K562 (cell line): ENCODE measurements around the gene TM2D3. TPM values are rescaled to one million over a fixed set of nuclear protein-coding genes. Genes with fewer than 3 reads are reported as not detected.

Experiments
- ATAC-seq: fragments of 200-7000 bp; cut with Tn5 transposase; 3 replicates; pipeline ENCODE4 v1.9.1; 2020; ENCODE audit warnings: moderate library complexity
- BruUV-seq: library from RNA; stranded (reverse); fragments of 400-500 nt; replicated peaks from 2 replicates; lab custom pipeline; 2021; lab: Mats Ljungman, UMichigan
- CTCF ChIA-PET: fragments of 300-600 bp; formaldehyde crosslinking; extraction: SDS; loops from one replicate; lab custom pipeline; 2021; ENCODE audit warnings: low intra/inter-chr PET ratio; lab: Yijun Ruan, JAX
- POLR2A ChIA-PET: fragments of 300-600, 350-650 bp; sonication (Branson Sonifier 250); formaldehyde crosslinking; extraction: SDS; loops from one replicate; lab custom pipeline; 2021; ENCODE audit warnings: antibody characterized with exemption, inconsistent platforms; lab: Yijun Ruan, JAX
- DNase-seq, 4 experiments: peaks; one replicate each; pipeline versions ENCODE4 v3.0.0 to v3.0.0-alpha.2; 2011 to 2018; ENCODE audit warnings: low spot score in 3 of 4, mixed read lengths in 3 of 4; ENCODE audit errors: extremely low read depth in 1 of 4
- FAIRE-seq: peaks from 2 replicates; lab custom pipeline; 2011; peaks lifted over from hg19 to GRCh38; lab: Jason Lieb, UNC
- H2AFZ ChIP-seq: 2 replicates; pipeline ENCODE4 v1.6.0; 2011; ENCODE audit warnings: low read depth, low read length, control low read depth, inconsistent platforms
- H3K27ac ChIP-seq: fragments of 200-600 bp; 3 replicates; pipeline ENCODE4 v1.8.0; 2011; ENCODE audit warnings: low read depth, mild to moderate bottlenecking, control low read depth, inconsistent platforms, low read length, moderate library complexity, mixed read lengths; ENCODE audit errors: extremely low read depth
- H3K27me3 ChIP-seq, 2 experiments: fragments of 300-600 bp in 1 of 2; 2 replicates in 1 of 2; 3 replicates in 1 of 2; pipeline versions ENCODE4 v1.6.0 to v1.8.0; 2011; ENCODE audit warnings: inconsistent platforms in 2 of 2, low read length in 2 of 2, mild to moderate bottlenecking in 1 of 2, mixed read lengths in 1 of 2, moderate library complexity in 1 of 2; ENCODE audit not compliant: control insufficient read depth in 2 of 2, insufficient read depth in 2 of 2
- H3K36me3 ChIP-seq: fragments of 300-600 bp; 3 replicates; pipeline ENCODE4 v1.8.0; 2011; ENCODE audit warnings: mild to moderate bottlenecking, low read length, inconsistent platforms; ENCODE audit not compliant: control insufficient read depth, insufficient read depth
- H3K4me1 ChIP-seq, 2 experiments: fragments of 200-600 bp in 1 of 2; replicated peaks in 1 of 2; 2 replicates in 1 of 2; 3 replicates in 1 of 2; pipeline versions ENCODE4 v1.5.1 to v1.8.0; 2011; ENCODE audit warnings: inconsistent platforms in 2 of 2, low read length in 2 of 2, mild to moderate bottlenecking in 1 of 2, mixed read lengths in 1 of 2, moderate library complexity in 1 of 2; ENCODE audit not compliant: control insufficient read depth in 2 of 2, insufficient read depth in 2 of 2
- H3K4me2 ChIP-seq: 2 replicates; pipeline ENCODE4 v1.6.1; 2011; ENCODE audit warnings: low read length, control low read depth, inconsistent platforms, mixed read lengths; ENCODE audit not compliant: insufficient read depth
- H3K4me3 ChIP-seq: fragments of 200-600 bp; sonication (generic), shearing (Covaris generic); 2 replicates; pipeline ENCODE4 v1.5.1; 2016; ENCODE audit warnings: control low read depth, inconsistent platforms
- H3K79me2 ChIP-seq: fragments of 200-600 bp; 3 replicates; pipeline ENCODE4 v1.8.0; 2011; ENCODE audit warnings: low read length, inconsistent platforms; ENCODE audit not compliant: control insufficient read depth, insufficient read depth
- H3K9ac ChIP-seq, 2 experiments: 2 replicates each; pipeline versions ENCODE4 v1.6.0 to v1.6.1; 2011; ENCODE audit warnings: low read depth in 2 of 2, low read length in 2 of 2, control low read depth in 1 of 2, inconsistent platforms in 1 of 2, mild to moderate bottlenecking in 1 of 2, mixed read lengths in 1 of 2; ENCODE audit not compliant: insufficient read depth in 1 of 2
- H3K9me1 ChIP-seq: one replicate; pipeline ENCODE4 v1.6.0; 2011; ENCODE audit warnings: inconsistent platforms, mild to moderate bottlenecking, low read length, moderate library complexity; ENCODE audit not compliant: control insufficient read depth, insufficient read depth
- H3K9me3 ChIP-seq: replicated peaks from 2 replicates; pipeline ENCODE4 v1.5.1; 2011; ENCODE audit warnings: low read depth, low read length, inconsistent platforms; ENCODE audit not compliant: control insufficient read depth, insufficient read depth
- H4K20me1 ChIP-seq: replicated peaks from 2 replicates; pipeline ENCODE4 v1.6.1; 2011; ENCODE audit warnings: low read length, inconsistent platforms, mixed read lengths; ENCODE audit not compliant: control insufficient read depth, insufficient read depth
- ARID1B ChIP-seq: fragments of 450-650 bp; IDR thresholded peaks from 2 replicates; pipeline ENCODE4 v1.6.1; 2016; ENCODE audit warnings: antibody characterized with exemption, mild to moderate bottlenecking, inconsistent platforms
- FIP1L1 ChIP-seq: fragments of 200-400 bp; formaldehyde crosslinking; IDR thresholded peaks from 2 replicates; pipeline ENCODE4 v1.6.1; 2018; ENCODE audit warnings: mild to moderate bottlenecking, low read depth, low read length; ENCODE audit not compliant: poor library complexity, severe bottlenecking
- KAT8 ChIP-seq: fragments of 450-650 bp; IDR thresholded peaks from 2 replicates; pipeline ENCODE4 v1.6.1; 2016; ENCODE audit warnings: low read depth, mild to moderate bottlenecking
- MXD1 ChIP-seq: fragments of 250-450 bp; sonication (Bioruptor Pico); IDR thresholded peaks from 2 replicates; pipeline ENCODE4 v1.8.0; 2021; ENCODE audit warnings: borderline replicate concordance, mild to moderate bottlenecking, moderate library complexity; ENCODE audit not compliant: poor library complexity, severe bottlenecking
- NELFE ChIP-seq: IDR thresholded peaks from 2 replicates; pipeline ENCODE4 v1.6.1; 2011; ENCODE audit warnings: mild to moderate bottlenecking; ENCODE audit not compliant: insufficient read depth, insufficient read length
- ZNF23 ChIP-seq: fragments of 250-450 bp; sonication (Bioruptor Pico); IDR thresholded peaks from 2 replicates; pipeline ENCODE4 v1.4.0; 2020; ENCODE audit warnings: mild to moderate bottlenecking
- ZNF79 ChIP-seq: fragments of 250-450 bp; sonication (Bioruptor Pico); IDR thresholded peaks from 2 replicates; pipeline ENCODE4 v1.4.0; 2020; ENCODE audit warnings: low read depth, mild to moderate bottlenecking, moderate library complexity
- WGBS: fragments of 100-300 bp; shearing (Covaris generic); methylation state at CpG from one replicate; pipeline ENCODE4 v1.1.6; 2016; ENCODE audit warnings: low coverage, mixed read lengths; ENCODE audit not compliant: insufficient coverage; ENCODE audit errors: missing lambda C conversion rate; 5-methylcytosine and 5-hydroxymethylcytosine counted together
- in situ Hi-C: fragments of 300-500 bp; cut with MboI; formaldehyde crosslinking; loops from 4 replicates; pipeline ENCODE4 v1.15.0; 2018; ENCODE audit warnings: inconsistent platforms, mixed read lengths
- intact Hi-C: fragments of 100-400 bp; cut with micrococcal nuclease; formaldehyde crosslinking; loops from 2 replicates; pipeline ENCODE4 v1.14.2; 2022
- polyA plus RNA-seq, 8 experiments: library from polyadenylated mRNA; depleted of rRNA in 4 of 8; stranded (reverse) in 5 of 8; unstranded in 3 of 8; fragments of >200 nt; fragmentation: Nextera tagmentation in 2 of 8; fragmentation: Illumina TruSeq in 1 of 8; extraction: Ambion mirVana in 2 of 8; extraction: Trizol in 1 of 8; gene quantifications; 2 replicates each; pipeline versions ENCODE4 v1.2.1 to v1.2.3, GENCODE V29; 2011 to 2014; ENCODE audit warnings: inconsistent platforms in 1 of 8, missing spikeins in 1 of 8
- total RNA-seq, 7 experiments: library from RNA; depleted of rRNA in 6 of 7; stranded (reverse); fragments of >200 nt in 6 of 7; fragmentation: Illumina TruSeq in 2 of 7; extraction: Trizol in 2 of 7; gene quantifications; 2 replicates each; pipeline versions ENCODE4 v1.2.1 to v1.2.3, GENCODE V29; 2011 to 2021; ENCODE audit warnings: low replicate concordance in 1 of 7

Gene TM2D3
- total and polyA plus RNA-seq, 9 of the 15 experiments (the other 6 are each of a cell fraction or from before 2014, with no cell fraction given) = 16.5 to 67.9 (median 31.3) TPM

- Histone ChIP-seq H3K4me2 (no peak overlapping the region), H3K4me1 (no peaks in the 10 kb centered on the region; a peak in 1 of 5 replicates), H2AFZ (no peak overlapping the region), H3K9me1 (no peaks in the 10 kb centered on the region), H4K20me1 (no peaks in the 10 kb centered on the region), H3K36me3 (peaks cover 23% of the 10 kb centered on the region; the same call in 1 of the 3 replicates), H3K9ac (no peak overlapping the region), H3K27ac (no peak overlapping the region), H3K9me3 (no peaks in the 10 kb centered on the region), H3K27me3 (no peaks in the 10 kb centered on the region), H3K79me2 (no peaks in the 10 kb centered on the region), H3K4me3 (no peak overlapping the region)
- no TSS peak for BruUV-seq
- in situ Hi-C loops (no loop called here), intact Hi-C loops (no loop called here)
- WGBS = 90% methylated on average over 1 of the region's 1 CpG
- CTCF ChIA-PET = interaction anchor here (0.5 kb wide), 1 partner anchor 368 kb away, joined by 3 read pairs; no protein-coding TSS in a partner anchor
- DNase-seq = no peak
- FAIRE-seq = no peak
- TF ChIP-seq ZNF23 (CRISPR knock-in tag) = no peak
- TF ChIP-seq MXD1 = no peak
- TF ChIP-seq FIP1L1 = no peak
- no peak for TF ChIP-seq ZNF79 (CRISPR knock-in tag)
- no peak for TF ChIP-seq ARID1B
- no peak for TF ChIP-seq NELFE
- TF ChIP-seq KAT8 = no peak
- no peak for ATAC-seq
- POLR2A ChIA-PET = interaction anchor here (0.8 to 1.6 kb wide), 3 partner anchors 10 to 34 kb away, joined by 3 to 4 read pairs (median 4); no protein-coding TSS in a partner anchor
Observed at GRCh38 chr15:101667881-101668280, 15.7 kb upstream of the TM2D3 start.
